NCI-H446 treated with DMSO at 0.1 percent for 48 hours (cell line): ENCODE measurements around the gene IGF2BP3.
A peak's percentile ranks its signal among the peaks of the same experiment; 100 is the strongest.

Experiments
- DNase-seq: peaks from one replicate; lab custom pipeline; 2025; lab: John Stamatoyannopoulos, UW

The IGF2BP3 gene

DNA sequence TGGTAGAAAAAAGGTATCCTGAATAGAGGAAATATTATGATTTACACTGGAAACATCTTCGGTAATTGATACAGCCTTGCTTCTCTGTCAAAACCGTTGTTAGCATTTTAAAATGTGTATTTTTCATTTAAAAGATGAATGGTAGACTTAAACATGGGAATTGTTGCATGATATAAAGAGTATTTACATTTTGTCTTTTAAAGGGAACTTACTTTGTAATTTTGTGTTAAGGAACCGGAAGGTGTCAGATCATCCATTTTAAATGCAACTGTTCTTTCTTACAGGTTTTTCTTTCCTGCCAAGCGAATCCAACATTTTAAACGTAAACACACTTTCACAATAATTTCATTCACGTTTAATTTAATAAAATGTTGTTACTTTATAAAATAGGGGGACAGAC lies 1.8 kb upstream of the IGF2BP3 start:
- peak; percentile 40 for DNase-seq

DNA sequence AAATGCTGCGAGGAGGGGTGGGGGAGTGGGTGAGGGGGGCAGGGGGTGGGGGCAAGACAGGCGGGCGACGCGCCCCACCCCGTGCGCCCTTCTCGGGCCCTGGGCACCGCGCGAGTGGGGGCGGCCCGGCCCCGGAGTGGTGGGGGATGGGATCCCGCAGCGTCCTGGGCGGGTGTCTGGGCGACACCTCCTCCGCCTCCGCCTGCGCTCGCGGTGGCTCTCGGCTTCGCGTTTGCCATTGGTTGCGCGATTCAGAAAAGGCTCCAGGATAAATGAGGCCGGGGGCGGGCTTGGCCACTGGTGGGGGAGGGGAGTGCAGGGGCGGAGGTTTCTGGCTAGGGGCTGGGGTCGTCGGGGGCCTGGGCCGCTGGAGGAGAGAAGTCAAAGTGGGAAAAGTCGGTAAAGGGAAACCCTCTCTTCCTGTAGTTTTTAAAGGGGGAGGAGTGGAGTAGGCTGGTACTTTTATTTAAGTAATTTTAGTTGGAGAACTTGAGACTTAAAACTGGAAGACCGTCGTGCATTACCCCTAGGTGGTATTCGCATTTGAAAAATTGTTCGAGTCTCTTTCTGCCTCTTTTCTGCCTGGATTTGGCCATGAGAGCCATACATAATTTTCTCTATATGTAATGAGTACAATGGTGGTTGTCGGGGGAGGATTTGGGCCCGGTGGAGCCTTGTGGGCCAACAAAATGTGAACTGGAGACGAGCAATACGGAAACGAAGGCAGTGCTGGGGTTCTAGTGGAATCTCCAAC lies 992 bp upstream of the IGF2BP3 start:
- DNase-seq, result peak; percentile 92

DNA sequence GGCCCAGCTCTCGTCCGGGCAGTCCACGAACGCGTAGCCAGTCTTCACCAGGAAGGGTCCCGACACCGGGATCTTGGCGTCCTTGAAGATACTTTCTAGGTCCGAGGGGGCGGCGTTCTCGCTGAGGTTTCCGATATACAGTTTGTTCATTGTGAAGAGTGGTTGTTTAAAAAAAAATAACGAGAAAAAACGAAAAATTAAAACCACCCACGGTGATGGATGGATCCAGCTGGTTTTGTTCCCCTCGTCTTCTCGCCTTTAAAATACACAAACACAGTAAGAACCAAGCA lies 385 bp downstream of the IGF2BP3 start:
- DNase-seq, result no peak

DNA sequence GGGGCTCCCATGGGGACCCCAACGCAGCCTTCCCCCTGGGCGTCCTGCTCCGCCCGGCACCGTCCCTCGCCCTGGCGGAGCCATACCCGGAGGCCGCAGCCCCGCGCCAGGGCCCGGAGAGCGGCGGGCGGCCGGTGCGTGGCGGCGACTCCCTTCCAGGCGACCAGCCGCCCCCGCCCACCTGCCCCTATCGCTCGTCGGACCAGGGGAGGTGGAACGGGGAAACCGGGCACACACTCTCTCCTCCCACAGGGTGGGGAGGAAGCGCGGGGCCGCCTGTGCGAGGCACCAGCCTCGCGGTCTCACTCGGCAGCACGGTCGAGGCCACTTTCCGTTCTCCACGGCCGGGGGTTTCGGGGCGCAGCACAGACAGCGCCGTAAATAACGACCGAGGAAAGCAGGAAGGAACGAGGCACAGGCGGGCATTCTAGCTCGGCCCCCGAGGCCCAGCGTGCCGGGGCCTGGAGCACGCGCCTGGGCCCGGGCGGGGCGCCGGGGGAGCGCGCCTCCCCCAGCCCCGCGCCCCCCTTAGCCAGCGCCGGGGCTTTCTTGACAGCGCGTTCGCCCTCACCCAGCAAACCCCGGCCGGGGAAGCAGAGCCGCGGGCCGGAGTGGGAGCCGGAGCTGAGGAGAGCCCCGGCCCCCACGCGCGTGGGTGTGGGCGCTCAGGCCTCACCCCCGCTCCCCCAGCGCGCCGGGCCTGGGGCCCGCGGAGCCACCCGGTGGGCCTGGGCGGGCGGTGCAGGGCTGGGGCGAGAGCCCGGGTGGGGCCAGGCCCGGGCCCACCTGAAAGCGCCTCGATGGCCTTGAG lies 936 bp downstream of the IGF2BP3 start:
- DNase-seq, result no peak

DNA sequence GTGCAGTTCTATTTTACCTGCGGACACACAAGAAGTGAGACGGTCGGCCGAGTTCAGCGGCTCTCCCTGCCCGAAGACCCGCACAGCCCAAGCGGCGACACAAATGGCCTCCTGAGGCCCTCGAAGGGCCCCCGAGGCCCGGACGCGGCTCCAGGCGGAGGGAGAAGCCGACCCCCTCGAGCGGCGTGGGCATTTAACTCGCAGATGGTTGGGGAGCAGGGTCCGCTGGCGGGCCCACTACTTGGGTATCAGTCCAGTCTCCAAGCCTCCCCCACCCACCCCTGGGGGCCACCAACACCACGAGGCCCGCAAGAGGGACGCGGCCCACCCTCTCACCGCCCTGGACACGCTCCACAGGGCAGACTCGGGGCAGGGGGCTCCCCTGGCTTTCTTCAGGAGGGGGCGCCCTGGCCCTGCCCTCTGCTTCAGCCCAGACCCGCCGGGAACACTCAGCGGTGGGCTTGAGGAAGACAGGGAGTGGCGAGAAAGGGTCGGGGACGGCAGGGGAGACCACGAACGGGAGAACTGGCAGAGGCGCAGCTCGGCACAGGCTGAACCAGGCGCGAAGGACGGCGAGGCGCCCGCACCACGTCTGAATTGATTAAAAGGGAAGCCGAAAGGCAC lies 1.7 kb downstream of the IGF2BP3 start:
- no peak for DNase-seq

DNA sequence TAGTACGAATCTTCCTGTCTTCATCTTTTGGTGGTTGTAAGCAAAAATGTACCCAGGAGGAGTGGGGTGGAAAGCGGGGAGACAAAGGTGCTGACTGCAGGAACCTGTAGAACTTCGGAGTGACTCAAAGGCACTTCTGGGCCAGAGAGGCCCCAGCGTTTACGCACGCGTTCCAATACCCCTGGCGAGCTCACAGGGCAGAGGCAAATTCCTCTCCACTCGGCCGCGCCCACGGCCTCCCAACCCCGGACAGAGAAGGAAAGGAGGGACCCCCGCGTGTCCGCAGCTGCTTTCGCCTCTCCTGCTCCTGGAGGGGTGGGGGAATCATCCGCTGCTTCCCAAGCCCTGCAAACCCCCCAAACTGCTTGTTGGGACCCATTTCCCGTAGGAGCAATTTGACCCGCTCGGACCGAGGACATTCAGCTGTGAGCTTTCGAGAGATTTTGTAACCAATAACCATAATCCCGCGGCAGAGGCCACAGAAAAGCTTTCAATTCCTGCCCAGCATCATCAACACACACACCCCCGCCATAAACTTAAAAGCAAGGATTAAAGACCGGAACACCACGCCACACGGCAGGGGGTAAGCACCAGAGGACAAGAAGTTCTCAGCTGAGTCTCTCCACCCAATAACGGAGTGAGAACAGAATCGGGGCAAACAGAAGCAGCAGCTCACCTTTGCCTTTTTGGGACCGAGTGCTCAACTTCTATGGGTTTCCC lies 2.3 kb downstream of the IGF2BP3 start:
- DNase-seq, result no peak

DNA sequence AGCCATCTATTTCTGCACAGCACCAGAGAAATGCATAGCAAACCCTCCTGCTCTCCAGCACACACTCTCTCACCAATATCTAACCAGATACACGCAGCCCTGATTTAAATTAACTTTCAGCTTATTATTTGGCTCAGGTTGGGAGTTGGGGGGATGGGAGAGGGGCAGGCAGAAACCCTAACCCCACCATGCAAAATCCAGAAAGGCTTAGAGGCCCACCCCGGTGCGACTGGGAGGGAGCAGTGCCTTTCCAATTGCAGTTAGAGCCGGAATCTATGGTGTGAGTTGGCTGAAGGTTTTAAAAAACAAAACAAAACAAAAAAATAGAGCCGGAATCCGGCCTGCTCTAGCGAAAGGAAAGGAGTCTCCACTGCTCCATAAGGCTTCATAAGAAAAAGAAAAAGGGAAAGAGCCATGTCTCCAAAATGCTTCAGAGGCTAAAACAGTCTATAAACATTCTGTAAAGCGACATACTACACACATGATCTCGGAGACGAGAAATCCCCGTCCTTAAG lies 2.9 kb downstream of the IGF2BP3 start:
- no peak for DNase-seq

DNA sequence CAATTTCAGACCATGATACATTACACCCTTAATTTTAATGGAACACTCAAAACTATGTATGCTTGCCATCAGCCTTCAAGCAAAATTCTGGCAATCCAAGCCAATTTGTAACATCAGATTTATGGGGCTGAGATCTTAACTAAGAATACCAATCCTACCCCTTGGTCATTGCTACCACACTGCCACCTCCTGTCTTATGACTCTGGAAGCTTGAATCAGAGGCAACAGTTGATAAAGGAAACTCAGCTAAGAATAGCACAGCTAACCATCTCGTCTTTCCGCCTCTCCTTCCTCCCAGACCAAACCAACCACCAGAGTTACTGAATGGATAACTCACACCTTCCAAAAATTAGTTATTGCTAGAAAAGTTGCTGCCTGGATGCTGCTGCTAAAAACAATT lies 7.4 kb downstream of the IGF2BP3 start:
- no peak for DNase-seq

DNA sequence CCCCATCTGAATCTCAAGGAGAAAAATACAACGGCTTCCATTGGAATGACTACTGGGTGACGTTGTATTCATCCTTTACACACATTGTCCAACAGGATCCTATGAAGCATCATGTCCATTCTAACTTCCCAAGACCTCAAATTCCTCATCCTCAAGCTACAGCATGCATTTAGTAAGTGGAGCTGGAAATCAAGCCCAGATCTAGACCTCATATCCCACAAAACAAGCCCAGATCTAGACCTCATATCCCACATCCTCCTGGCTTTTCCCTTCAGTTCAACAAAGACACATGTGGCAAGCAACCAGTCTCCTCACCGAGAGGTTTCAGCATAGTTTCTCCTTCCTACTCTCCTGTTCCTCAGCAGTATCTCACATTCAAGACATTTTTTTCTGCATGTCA lies 12.2 kb downstream of the IGF2BP3 start:
- DNase-seq, result no peak

DNA sequence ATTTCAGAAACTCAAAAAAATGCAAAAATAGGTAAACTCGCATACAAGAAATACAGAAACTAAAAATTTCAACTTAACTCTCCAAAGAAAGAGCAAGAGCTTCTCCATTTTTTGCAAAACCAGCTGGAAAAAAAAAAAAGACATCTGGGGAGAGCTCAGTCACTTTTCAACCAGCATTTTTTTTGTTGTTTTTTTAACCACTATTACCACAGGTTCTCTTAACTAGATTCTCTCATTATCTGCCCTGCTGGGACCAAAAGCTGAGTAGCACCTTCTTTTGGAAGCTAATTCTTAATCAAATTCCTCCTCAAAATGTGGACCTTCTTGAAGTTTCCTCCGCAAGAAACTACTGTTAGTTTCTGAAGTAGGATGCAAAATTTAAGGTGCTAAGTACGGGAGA lies 14.2 kb downstream of the IGF2BP3 start:
- no peak for DNase-seq

DNA sequence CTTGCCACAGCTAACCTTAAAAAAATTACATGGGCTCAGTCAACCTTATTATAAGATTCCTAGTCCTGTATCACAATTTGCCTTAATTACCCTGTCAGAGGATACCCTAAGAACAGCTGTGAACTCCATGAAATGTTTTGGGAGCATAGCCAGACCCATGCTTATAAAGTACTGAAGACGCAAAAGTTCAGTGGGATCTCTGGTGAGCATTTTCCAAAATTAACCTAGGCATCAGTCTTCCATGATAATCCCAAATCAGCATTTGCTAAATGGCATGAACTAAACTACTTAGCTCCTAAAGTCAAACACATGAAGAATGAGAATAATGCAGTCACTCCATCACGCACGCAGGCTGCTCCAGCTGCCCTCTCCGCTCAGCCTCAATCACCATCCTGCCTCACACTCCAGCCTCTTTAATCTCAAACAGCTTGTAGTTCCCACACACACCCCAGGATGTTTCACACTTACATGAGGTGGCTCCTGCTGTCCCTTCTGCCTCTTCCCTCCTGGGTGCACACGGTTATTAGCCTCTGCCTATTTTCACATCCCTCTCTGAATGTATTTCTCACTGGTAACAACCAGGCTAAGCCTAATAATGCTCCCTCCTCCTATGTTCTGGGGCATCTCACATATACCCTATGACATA lies 15.3 kb downstream of the IGF2BP3 start:
- DNase-seq, result no peak

DNA sequence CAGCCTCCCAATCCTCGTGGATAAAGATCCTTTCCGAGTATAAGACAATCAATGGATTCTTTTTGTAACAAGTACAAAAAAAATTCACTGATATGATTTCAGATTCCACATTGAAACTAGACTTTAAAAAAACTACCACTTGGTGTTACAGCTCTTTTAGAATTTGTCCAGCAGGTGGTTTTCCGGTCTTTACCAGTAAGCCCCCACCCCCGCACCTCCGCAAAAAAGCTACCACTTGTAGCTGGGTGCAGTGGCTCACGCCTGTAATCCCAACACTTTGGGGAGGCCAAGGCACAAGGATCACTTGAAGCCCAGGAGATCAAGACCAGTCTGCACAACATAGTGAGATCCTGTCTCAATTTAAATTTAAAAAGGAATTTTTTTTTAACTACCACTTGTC lies 19.8 kb downstream of the IGF2BP3 start:
- DNase-seq, result no peak

DNA sequence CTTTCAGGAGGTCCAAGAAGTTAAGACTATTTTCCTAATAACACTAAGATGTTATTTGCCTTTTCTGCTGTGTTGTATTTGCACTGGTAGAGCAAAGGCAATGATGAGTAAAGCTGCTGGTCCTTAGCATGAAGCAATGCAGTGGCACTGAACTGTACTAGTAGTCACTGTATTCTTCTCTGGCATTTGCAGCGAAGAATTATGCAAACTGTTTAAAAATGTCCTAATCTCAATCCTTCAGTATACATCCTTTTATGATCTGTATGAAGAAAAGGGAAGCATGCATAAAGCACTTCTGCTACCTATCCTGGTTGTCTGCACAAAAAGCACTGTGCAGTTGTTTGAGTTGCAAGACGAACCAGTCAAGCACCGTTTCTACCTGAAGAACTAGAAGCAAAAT lies 20.4 kb downstream of the IGF2BP3 start:
- no peak for DNase-seq

DNA sequence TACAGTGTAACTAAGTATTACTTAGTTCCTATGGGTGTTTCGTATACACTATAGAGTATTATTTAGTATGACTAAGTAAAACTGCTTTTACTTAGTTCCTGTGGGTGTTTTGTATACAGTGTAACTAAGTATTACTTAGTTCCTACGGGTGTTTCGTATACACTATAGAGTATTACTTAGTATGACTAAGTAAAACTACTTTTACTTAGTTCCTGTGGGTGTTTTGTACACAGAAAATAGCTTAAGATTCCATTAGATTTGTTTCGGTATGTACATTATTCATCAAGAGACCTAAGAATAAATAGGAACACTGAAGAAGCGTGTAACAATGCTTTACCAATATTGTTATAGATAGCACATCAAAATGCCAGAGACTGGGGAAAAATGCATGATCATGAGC lies 25.0 kb downstream of the IGF2BP3 start:
- no peak for DNase-seq

DNA sequence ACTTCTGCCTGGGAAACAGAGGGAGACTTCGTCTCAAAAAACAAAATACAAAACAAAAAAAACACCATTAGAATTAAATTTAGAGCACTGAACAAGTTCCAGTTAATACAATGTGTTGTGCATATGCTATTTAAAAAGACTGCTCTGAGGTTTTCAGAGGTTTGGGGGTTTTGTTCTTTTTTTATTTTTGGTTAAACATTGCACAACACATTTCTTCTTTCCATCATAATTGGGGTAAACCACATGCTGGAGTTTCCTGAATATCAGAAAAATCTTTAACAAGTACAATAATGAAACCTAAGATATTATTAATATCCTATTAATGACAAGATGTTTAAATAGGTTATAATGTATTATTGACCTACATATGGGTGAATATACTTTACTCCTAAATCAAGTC lies 26.3 kb downstream of the IGF2BP3 start:
- DNase-seq, result no peak

DNA sequence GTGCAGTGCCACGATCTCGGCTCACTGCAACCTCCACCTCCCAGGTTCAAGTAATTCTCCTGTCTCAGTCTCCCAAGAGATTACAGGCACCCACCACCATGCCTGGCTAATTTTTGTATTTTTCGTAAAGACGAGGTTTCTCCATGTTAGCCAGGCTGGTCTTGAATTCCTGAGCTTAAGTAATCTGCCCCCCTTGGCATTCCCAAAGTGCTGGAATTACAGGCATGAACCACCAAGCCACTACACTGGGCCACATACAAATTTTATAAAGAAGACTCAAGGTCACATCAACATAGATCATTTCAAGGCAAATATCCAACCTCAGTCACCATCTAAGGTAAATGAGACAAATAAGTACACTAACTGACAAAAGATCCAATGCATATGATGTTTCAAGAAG lies 32.1 kb downstream of the IGF2BP3 start:
- DNase-seq, result no peak

DNA sequence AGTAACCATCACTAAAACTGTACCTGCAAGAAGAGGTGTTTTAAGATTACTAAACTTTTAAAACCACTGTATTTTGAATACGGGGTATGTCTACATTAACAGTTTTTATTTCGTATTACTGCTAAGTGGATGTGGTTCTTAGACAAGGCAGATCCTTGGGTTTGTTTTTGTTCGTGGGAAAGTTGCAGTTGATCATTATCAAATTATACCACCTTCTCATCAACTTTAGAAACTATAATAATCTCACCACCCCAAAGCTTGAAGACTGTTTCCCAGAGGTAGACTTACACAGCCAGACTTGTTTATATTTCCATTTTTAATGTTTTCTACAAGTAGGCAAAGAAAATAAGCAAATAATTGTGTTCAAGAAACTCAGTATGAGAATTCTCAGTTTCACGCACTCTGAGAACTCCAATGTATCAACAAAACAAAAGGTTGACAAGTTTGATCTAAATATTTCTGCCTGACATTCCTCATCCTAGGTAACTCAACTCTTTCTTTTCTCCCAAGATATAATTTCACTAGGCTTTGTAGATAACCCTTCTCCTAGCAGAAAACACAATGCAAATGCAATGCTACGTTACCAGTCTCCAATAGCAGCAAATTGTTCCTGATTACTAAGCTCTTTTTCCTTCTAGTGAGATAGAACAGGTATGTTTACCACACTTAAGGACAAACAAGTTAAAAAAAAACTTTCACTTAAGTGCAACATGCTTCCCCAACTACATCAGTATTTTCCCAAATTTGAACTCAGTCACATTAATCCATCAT lies 36.0 kb downstream of the IGF2BP3 start:
- no peak for DNase-seq

DNA sequence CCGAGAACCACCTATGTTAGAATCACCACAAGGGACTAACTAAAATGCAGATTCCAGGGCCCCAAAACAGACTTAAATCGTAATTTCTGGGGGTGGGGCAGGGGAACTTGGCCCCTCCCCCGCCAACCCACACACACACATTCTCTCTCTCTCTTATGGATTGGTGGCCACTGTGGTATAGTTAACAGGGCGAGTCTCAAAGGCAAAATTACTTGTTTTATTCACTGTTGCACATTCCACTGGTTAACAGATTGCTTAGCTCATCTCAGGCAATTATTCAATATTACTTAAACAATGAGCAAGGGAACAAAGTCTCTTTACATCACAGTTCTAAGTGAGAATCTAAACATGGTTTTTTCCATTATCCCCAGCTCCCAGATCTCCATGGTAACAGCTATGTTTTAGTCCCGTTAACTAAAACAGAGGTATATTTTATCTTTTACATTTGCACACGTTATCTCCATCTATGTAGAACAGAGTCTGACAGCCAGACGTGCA lies 38.5 kb downstream of the IGF2BP3 start:
- DNase-seq, result no peak

DNA sequence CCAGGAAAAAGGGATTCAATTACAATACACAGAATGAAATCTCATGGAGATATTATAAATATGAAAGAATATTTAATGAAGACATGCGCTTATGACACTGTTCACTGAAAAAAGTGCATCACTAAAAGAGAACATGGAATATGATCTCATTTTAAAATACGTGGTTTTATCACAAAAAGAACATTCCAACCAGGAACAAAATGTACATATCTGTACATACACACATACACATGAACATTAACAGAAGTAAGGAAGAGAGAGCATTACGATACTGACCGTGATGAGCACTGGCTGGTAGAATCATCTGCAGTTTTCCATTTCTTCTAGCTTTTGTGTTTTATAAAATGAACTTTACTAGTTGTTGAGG lies 39.4 kb downstream of the IGF2BP3 start:
- no peak for DNase-seq

DNA sequence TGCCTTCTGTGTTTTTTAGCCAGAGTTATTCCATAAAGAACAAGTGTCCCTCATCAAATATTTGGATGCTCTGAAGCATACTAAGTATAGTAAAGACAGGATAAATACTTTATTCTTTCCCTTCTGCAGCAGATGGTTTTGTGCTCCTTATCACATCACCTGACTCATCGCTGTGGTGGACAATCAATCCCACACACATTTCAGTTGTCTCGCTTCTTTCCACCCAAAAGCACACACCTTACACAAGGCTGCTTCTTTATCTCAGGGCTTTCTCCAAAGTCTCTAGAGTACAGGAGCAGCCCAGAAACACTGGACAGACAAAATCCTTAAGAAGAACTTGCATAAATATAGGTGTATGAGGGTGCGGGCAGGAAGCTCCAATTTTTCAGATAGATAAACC lies 43.4 kb downstream of the IGF2BP3 start:
- no peak for DNase-seq

DNA sequence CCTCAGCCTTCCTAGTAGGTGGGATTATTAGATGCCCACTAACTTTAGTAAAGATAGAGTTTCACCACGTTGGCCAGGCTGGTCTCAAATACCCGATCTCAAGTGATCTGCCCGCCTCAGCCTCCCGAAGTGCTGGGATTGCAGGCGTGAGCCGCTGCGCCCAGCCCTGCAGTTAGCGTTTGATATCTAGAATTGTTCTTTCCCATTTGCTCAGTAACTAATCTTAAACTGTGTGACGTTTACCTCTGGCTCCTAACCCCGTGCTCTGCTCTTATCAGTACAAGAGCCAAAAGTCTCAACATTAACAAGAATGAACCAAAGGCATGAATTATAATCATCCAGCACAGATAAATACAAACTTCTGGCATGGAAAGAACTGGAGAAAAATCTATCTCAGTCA lies 47.4 kb downstream of the IGF2BP3 start:
- no peak for DNase-seq
